OCI-LY7 (cell line): Measurements from ENCODE around the gene KCNA1.

Experiments used
- CTCF ChIP-seq: fragments of 200-600 bp; sonication (generic); conservative IDR thresholded peaks from 2 replicates; pipeline ENCODE4 v1.5.1; 2014; ENCODE audit warnings: mild to moderate bottlenecking, antibody characterized with exemption, low read length, moderate library complexity, mixed read lengths
- EZH2phosphoT487 ChIP-seq: fragments of 200-600 bp; sonication (generic); IDR thresholded peaks from 2 replicates; pipeline ENCODE4 v1.6.1; 2018; ENCODE audit warnings: low read depth, borderline replicate concordance, mild to moderate bottlenecking, mixed run types, antibody characterized with exemption, low read length, moderate library complexity, mixed read lengths

GRCh38 chr12:4891866-4892265 is 17.8 kb upstream of the KCNA1 start:
- TF ChIP-seq CTCF (no peak), EZH2phosphoT487 (no peak)
